Small intestine (tissue), 7 donors: Measurements from ENCODE around the gene CCNL1. TPM values are rescaled to one million over a fixed set of nuclear protein-coding genes. Genes with fewer than 3 reads are reported as not detected.
"Not testable (repeated sequence)": the region's sequence is repeated elsewhere in the genome, so short reads cannot be mapped to it uniquely, and the experiment has no call there.

Source experiments
- DNase-seq, 2 donors: peaks; one replicate each; pipeline versions ENCODE4 v3.0.0 to v3.0.0-alpha.2; 2013
- FAIRE-seq: peaks from 2 replicates; lab custom pipeline; 2012; peaks lifted over from hg19 to GRCh38; lab: Jason Lieb, UNC
- H3K27ac ChIP-seq, 3 donors: one replicate each; pipeline ENCODE4 v1.5.1; 2013; ENCODE audit warnings: low read length in 2 of 3, mild to moderate bottlenecking in 2 of 3, control low read depth in 1 of 3, inconsistent platforms in 1 of 3, low read depth in 1 of 3, moderate library complexity in 1 of 3
- H3K27me3 ChIP-seq, 3 donors: one replicate each; pipeline ENCODE4 v1.6.1; 2013; ENCODE audit warnings: low read length in 3 of 3, inconsistent platforms in 1 of 3; ENCODE audit not compliant: control insufficient read depth in 3 of 3, insufficient read depth in 3 of 3
- H3K36me3 ChIP-seq, 3 donors: one replicate each; pipeline ENCODE4 v1.6.1; 2013; ENCODE audit warnings: low read length in 3 of 3, inconsistent platforms in 1 of 3, low read depth in 1 of 3, mild to moderate bottlenecking in 1 of 3, moderate library complexity in 1 of 3; ENCODE audit not compliant: control insufficient read depth in 3 of 3, insufficient read depth in 2 of 3
- H3K4me1 ChIP-seq, 3 donors: one replicate each; pipeline ENCODE4 v1.6.1; 2013; ENCODE audit warnings: low read length in 2 of 3, inconsistent platforms in 1 of 3, low read depth in 1 of 3, mild to moderate bottlenecking in 1 of 3, moderate library complexity in 1 of 3; ENCODE audit not compliant: control insufficient read depth in 3 of 3, insufficient read depth in 2 of 3
- H3K4me3 ChIP-seq, 3 donors: one replicate each; pipeline ENCODE4 v1.5.1; 2013; ENCODE audit warnings: low read length in 3 of 3, control low read depth in 1 of 3, inconsistent platforms in 1 of 3, low read depth in 1 of 3, mild to moderate bottlenecking in 1 of 3, moderate library complexity in 1 of 3
- H3K9me3 ChIP-seq, 2 donors: one replicate each; pipeline ENCODE4 v1.6.1; 2013; ENCODE audit warnings: low read depth in 1 of 2, low read length in 1 of 2; ENCODE audit not compliant: control insufficient read depth in 2 of 2, insufficient read depth in 1 of 2
- WGBS, 3 donors: extraction: QIAGEN DNeasy Blood & Tissue Kit; methylation state at CpG; one replicate each; pipeline ENCODE4 v1.1.7; 2013; 5-methylcytosine and 5-hydroxymethylcytosine counted together
- polyA plus RNA-seq, 4 donors: library from polyadenylated mRNA; stranded (reverse) in 3 of 4; unstranded in 1 of 4; fragments of 200-250 nt in 3 of 4; fragments of 120-200 nt in 1 of 4; gene quantifications; one replicate each; pipeline versions ENCODE4 v1.2.1 to v1.2.3, GENCODE V29; 2013
- donor health status: healthy with polysubstance abuse.
- donor health status: control.
- donor health status: control.
- donor health status: Bipolar disorder and iron deficiency.
- donor health status: healthy.

Gene CCNL1
- polyA plus RNA-seq, 4 donors, result 46.6 to 214 (median 118) TPM

- WGBS, 3 donors, result 42 to 74% (median 70%) methylated on average over 2 of the region's 2 CpGs
- Histone ChIP-seq H3K4me3 (no peak overlapping the region), H3K4me1 (no peaks in the 10 kb centered on the region), H3K27me3 (no peaks in the 10 kb centered on the region), H3K36me3 (peaks cover 0 to 7% (median 0%) of the 10 kb centered on the region in 3 donors), H3K9me3 (peaks cover 0 to 30% of the 10 kb centered on the region in 2 donors), H3K27ac (no peak overlapping the region)
- FAIRE-seq (no peak), DNase-seq (no peak)
Observed at GRCh38 chr3:157190380-157190872, 30.5 kb upstream of the CCNL1 start.

GRCh38 chr3:157188391-157188790, 28.4 kb upstream of the CCNL1 start:
- H3K36me3 ChIP-seq, result peaks cover 0 to 10% (median 0%) of the 10 kb centered on the region in 3 donors
- H3K4me1 ChIP-seq, result no peaks in the 10 kb centered on the region
- no peaks in the 10 kb centered on the region for H3K27me3 ChIP-seq
- DNase-seq (no peak), FAIRE-seq (no peak)
- no peak overlapping the region for H3K4me3 ChIP-seq
- peaks cover 0 to 47% of the 10 kb centered on the region in 2 donors for H3K9me3 ChIP-seq
- H3K27ac ChIP-seq, result no peak overlapping the region

- Histone ChIP-seq H3K27ac (no peak overlapping the region), H3K36me3 (peaks cover 0 to 10% (median 0%) of the 10 kb centered on the region in 3 donors), H3K4me3 (no peak overlapping the region), H3K4me1 (no peaks in the 10 kb centered on the region), H3K27me3 (no peaks in the 10 kb centered on the region), H3K9me3 (peaks cover 0 to 61% of the 10 kb centered on the region in 2 donors)
- 90 to 92% (median 91%) methylated on average over 3 of the region's 3 CpGs for WGBS, 3 donors
- DNase-seq (no peak), FAIRE-seq (no peak)
Observed at GRCh38 chr3:157182879-157183278, 22.9 kb upstream of the CCNL1 start.

- H3K36me3 ChIP-seq, result peaks cover 0 to 3% (median 0%) of the 10 kb centered on the region in 3 donors
- H3K4me3 ChIP-seq, result no peak overlapping the region
- WGBS, 3 donors, result 90 to 97% (median 96%) methylated on average over 2 of the region's 2 CpGs
- peaks cover 0 to 6% (median 2%) of the 10 kb centered on the region in 3 donors for H3K4me1 ChIP-seq
- FAIRE-seq, result no peak
- H3K9me3 ChIP-seq, result peaks cover 0 to 40% of the 10 kb centered on the region in 2 donors
- DNase-seq, result no peak
- no peak overlapping the region for H3K27ac ChIP-seq
- no peaks in the 10 kb centered on the region for H3K27me3 ChIP-seq
Observed at GRCh38 chr3:157180262-157180661, 20.3 kb upstream of the CCNL1 start.

GRCh38 chr3:157179365-157179803, 19.4 kb upstream of the CCNL1 start:
- peaks cover 0 to 32% of the 10 kb centered on the region in 2 donors for H3K9me3 ChIP-seq
- H3K36me3 ChIP-seq, result no peaks in the 10 kb centered on the region
- WGBS, 3 donors, result 97% methylated on average over 27 of the region's 27 CpGs
- DNase-seq (no peak), FAIRE-seq (no peak)
- no peak overlapping the region for H3K27ac ChIP-seq
- H3K4me3 ChIP-seq, result no peak overlapping the region
- H3K4me1 ChIP-seq, result peaks cover 0 to 6% (median 2%) of the 10 kb centered on the region in 3 donors
- no peaks in the 10 kb centered on the region for H3K27me3 ChIP-seq

GRCh38 chr3:157178503-157179364, 18.8 kb upstream of the CCNL1 start:
- not testable (repeated sequence) for DNase-seq, H3K36me3 ChIP-seq, FAIRE-seq, H3K4me3 ChIP-seq, H3K27ac ChIP-seq, H3K27me3 ChIP-seq
- Histone ChIP-seq H3K4me1 (peaks cover 0 to 12% (median 2%) of the 10 kb centered on the region in 3 donors), H3K9me3 (peaks cover 0 to 27% of the 10 kb centered on the region in 2 donors)
- 96 to 98% (median 97%) methylated on average over 48 to 54 of the region's 54 CpGs for WGBS, 3 donors

- not testable (repeated sequence) for H3K4me3 ChIP-seq, DNase-seq, H3K36me3 ChIP-seq, FAIRE-seq, H3K27ac ChIP-seq, H3K27me3 ChIP-seq
- Histone ChIP-seq H3K9me3 (peaks cover 0 to 21% of the 10 kb centered on the region in 2 donors), H3K4me1 (peaks cover 0 to 14% (median 2%) of the 10 kb centered on the region in 3 donors)
- 83 to 92% (median 88%) methylated on average over 7 to 8 of the region's 9 CpGs for WGBS, 3 donors
Observed at GRCh38 chr3:157177801-157178453, 18.0 kb upstream of the CCNL1 start.

GRCh38 chr3:157176934-157177333, 17.0 kb upstream of the CCNL1 start:
- Histone ChIP-seq H3K27ac (no peak overlapping the region), H3K27me3 (no peaks in the 10 kb centered on the region), H3K9me3 (peaks cover 0 to 18% of the 10 kb centered on the region in 2 donors), H3K4me1 (peaks cover 0 to 14% (median 2%) of the 10 kb centered on the region in 3 donors), H3K4me3 (no peak overlapping the region), H3K36me3 (no peaks in the 10 kb centered on the region)
- FAIRE-seq (no peak), DNase-seq (no peak)
- WGBS, 3 donors, result 95 to 96% (median 95%) methylated on average over 10 of the region's 10 CpGs
